Endothelial cell (in vitro differentiated cells): ENCODE data around the gene MAP7D1. TPM values are rescaled to one million over a fixed set of nuclear protein-coding genes. Genes with fewer than 3 reads are reported as not detected.

ENCODE experiments used
- DNase-seq: peaks from one replicate; pipeline ENCODE4 v3.0.0; 2021; ENCODE audit warnings: low spot score
- H3K27ac Mint-ChIP-seq: one replicate; pipeline ENCODE4 v1.8.0; 2021; ENCODE audit warnings: mixed read lengths, inconsistent platforms; ENCODE audit not compliant: unreplicated experiment
- H3K27me3 Mint-ChIP-seq: one replicate; pipeline ENCODE4 v1.8.0; 2021; ENCODE audit warnings: mild to moderate bottlenecking, moderate library complexity, mixed read lengths, inconsistent platforms; ENCODE audit not compliant: unreplicated experiment
- H3K36me3 Mint-ChIP-seq: one replicate; pipeline ENCODE4 v1.8.0; 2021; ENCODE audit warnings: mild to moderate bottlenecking, low read depth, mixed read lengths, inconsistent platforms; ENCODE audit not compliant: unreplicated experiment
- H3K4me1 Mint-ChIP-seq: one replicate; pipeline ENCODE4 v1.8.0; 2021; ENCODE audit warnings: mild to moderate bottlenecking, mixed read lengths, inconsistent platforms; ENCODE audit not compliant: unreplicated experiment
- H3K4me3 Mint-ChIP-seq: one replicate; pipeline ENCODE4 v1.8.0; 2021; ENCODE audit warnings: mild to moderate bottlenecking, mixed read lengths, inconsistent platforms; ENCODE audit not compliant: unreplicated experiment
- H3K9me3 Mint-ChIP-seq: one replicate; pipeline ENCODE4 v1.8.0; 2021; ENCODE audit warnings: mixed read lengths, inconsistent platforms; ENCODE audit not compliant: unreplicated experiment
- total RNA-seq: library from RNA; stranded (reverse); fragmentation: NEBNext Ultra II Directional; extraction: Animal tissue kit (Norgen Biotek cat#: 25700); gene quantifications from one replicate; pipeline ENCODE4 v1.2.1, GENCODE V29; 2021; ENCODE audit not compliant: unreplicated experiment
- TF ChIP-seq, protein P1 (sequence below): fragments of 200-600 bp; sonication (generic); IDR thresholded peaks from one replicate; pipeline ENCODE4 v1.5.0; 2021; ENCODE audit warnings: antibody characterized with exemption; ENCODE audit not compliant: unreplicated experiment

The MAP7D1 gene
- total RNA-seq, 1 donor from 2014 or later: 189 TPM

DNA sequence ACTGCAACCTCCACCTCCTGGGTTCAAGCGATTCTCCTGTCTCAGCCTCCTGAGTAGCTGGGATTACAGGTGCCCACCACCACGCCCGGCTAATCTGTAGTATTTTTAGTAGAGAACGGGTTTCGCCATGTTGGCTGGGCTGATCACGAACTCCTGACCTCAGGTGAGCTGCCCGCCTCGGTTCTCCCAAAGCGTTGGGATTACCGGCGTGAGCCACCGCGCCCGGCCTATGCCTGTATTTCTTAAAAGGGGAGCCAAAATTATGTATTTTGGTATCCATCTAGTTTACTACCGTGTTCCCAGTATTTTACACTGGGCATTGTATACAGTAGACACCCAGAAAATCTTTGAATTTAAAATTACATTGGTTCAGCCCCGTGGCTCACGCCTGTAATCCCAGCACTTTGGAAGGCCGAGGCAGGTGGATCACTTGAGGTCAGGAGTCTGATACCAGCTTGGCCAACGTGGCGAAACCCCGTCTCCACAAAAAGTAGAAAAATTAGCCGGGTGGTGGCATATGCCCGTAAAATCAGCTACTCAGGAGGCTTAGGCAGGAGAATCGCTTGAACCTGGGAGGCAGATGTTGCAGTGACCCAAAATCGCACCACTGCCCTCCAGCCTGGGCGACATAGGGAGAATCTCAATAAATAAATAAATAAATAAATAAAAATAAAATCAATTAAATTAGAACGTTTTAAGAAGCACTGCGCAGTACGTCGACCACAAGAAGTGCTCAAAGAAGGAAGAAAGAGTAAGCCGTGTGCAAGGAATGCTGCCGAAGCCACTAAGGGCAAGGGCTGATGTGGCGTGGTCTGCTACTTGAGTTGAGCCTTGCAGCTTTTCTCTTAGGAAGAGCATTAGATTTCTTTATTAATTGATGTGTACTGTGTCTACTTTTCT is 66.8 kb downstream of the MAP7D1 start:
- Mint-ChIP-seq H3K36me3 (peaks cover 15% of the 10 kb centered on the region), H3K9me3 (no peaks in the 10 kb centered on the region), H3K4me3 (peak overlapping the region; percentile 99), H3K4me1 (peaks cover 33% of the 10 kb centered on the region), H3K27ac (peak overlapping the region; percentile 97), H3K27me3 (peaks cover 10% of the 10 kb centered on the region)
- DNase-seq: no peak
- TF ChIP-seq, protein P1, sequence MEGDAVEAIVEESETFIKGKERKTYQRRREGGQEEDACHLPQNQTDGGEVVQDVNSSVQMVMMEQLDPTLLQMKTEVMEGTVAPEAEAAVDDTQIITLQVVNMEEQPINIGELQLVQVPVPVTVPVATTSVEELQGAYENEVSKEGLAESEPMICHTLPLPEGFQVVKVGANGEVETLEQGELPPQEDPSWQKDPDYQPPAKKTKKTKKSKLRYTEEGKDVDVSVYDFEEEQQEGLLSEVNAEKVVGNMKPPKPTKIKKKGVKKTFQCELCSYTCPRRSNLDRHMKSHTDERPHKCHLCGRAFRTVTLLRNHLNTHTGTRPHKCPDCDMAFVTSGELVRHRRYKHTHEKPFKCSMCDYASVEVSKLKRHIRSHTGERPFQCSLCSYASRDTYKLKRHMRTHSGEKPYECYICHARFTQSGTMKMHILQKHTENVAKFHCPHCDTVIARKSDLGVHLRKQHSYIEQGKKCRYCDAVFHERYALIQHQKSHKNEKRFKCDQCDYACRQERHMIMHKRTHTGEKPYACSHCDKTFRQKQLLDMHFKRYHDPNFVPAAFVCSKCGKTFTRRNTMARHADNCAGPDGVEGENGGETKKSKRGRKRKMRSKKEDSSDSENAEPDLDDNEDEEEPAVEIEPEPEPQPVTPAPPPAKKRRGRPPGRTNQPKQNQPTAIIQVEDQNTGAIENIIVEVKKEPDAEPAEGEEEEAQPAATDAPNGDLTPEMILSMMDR: no peak

DNA sequence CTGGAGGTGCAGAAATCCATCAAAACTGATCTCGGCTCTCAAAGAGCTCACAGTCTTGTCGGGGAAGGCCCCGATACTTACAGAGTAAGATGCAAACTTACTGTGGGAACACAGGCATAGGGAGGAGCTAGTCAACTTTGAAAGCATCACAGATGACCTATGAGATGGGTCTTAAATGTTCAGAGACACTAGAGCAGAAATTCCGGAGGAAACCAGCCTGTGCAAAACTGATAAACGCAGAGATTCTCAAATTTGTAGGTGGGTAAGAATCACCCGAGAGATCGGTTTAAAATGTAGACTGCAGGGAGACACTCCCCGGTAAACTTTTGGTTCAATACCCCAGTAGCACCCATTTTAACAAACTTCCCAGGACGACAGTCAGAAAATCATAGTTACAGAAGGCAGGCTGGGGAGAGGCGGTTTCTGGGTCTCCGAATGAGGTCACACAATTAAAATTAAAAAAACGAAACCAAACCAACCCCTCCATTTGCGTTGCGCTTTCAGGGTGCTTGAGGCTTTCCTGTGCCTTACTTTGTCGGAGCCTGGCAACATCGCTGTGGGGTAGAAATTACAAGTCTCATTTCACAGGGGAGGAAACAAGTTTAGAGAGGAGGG is 67.5 kb downstream of the MAP7D1 start:
- Mint-ChIP-seq H3K27ac (peak overlapping the region; percentile 97), H3K4me3 (peak overlapping the region; percentile 99), H3K9me3 (no peaks in the 10 kb centered on the region), H3K36me3 (peaks cover 15% of the 10 kb centered on the region), H3K27me3 (peaks cover 9% of the 10 kb centered on the region), H3K4me1 (peaks cover 33% of the 10 kb centered on the region)
- TF ChIP-seq, protein P1: no peak
- no peak for DNase-seq

DNA sequence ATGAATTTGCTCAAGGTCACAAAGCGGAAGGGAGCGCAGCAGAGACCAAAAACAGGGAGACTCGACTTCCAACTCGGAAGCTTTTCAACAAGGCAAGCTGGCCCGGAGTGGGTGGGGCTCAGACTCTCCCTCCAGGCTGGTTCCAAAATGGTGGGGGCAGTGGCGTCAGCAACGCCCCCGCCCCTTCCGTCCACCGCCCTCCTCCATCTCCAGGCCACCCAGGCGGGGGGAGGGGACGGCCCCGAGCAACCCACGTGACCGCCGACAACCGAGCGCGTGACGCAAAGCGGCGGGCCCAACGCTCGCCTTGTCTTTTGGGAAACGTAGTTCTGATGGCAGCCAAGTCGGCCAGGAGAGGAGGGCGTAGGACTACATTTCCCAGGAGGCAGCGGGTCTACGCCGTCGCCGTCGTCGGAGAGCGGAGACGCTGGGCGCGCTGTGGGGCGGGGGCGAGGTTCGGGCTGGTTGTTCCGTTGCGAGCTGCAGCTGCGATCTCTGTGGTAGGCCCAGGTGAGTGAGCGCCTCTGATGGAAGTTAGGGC is 68.1 kb downstream of the MAP7D1 start, which contains the start of gene THRAP3:
Gene THRAP3 (plus strand): TSS at position 448 of the 541 bp plus-strand sequence. CDS start 58,121 bp downstream, outside the sequence.
- Mint-ChIP-seq H3K4me1 (peaks cover 33% of the 10 kb centered on the region), H3K36me3 (peaks cover 15% of the 10 kb centered on the region), H3K27ac (peak within 1 kb of the TSS; percentile 97), H3K4me3 (peak within 1 kb of the TSS; percentile 99), H3K9me3 (no peaks in the 10 kb centered on the region), H3K27me3 (peaks cover 9% of the 10 kb centered on the region)
- DNase-seq: peak; percentile 100
- TF ChIP-seq, protein P1: no peak

DNA sequence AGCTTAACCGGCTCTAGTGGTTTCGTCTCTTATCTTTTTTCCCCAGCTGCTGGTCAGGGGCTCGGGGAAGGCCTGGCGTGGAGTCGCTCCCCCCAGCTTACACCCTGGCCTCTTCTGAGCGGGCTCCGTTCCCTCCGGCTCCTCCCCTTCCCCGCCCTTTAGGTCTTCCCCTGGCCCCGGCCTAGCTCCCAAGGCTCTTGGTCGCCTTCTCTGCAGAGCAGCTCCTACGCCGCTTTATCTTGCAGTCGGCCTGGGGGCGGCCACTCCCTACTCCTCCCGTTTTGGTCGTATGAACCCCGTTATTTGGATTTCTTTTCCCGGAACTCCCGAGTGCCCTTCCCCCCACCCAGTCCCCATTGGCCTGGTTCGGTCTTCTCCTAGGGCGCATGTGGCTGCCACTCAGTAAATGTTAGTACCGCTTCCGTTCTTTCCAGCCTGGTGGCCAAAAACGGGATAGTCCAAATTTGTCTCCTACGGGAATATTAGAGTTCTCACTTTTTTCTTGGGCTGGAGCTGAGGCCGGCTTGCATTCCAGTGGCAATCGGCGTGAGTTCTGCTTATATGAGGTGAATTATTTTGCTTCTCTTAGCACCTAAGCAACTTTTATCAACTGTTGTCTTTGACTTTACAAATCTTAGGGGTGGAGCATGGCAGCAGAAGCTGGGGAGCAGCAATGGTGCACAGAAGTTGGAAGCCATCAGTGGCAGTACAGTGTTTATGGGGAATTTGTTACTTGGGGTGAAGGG is 68.8 kb downstream of the MAP7D1 start:
- peaks cover 33% of the 10 kb centered on the region for H3K4me1 Mint-ChIP-seq

More for the DNA sequence above, 68.8 kb downstream of the MAP7D1 start:
- peaks cover 15% of the 10 kb centered on the region for H3K36me3 Mint-ChIP-seq
- H3K9me3 Mint-ChIP-seq: no peaks in the 10 kb centered on the region
- TF ChIP-seq, protein P1: peak; percentile 89
- peak overlapping the region; percentile 99 for H3K4me3 Mint-ChIP-seq
- peak overlapping the region; percentile 97 for H3K27ac Mint-ChIP-seq
- DNase-seq: peak; percentile 77
- peaks cover 9% of the 10 kb centered on the region for H3K27me3 Mint-ChIP-seq
